IPS-NIHi11 (cell line): ENCODE results near the gene VAT1L.
A peak's percentile ranks its signal among the peaks of the same experiment; 100 is the strongest.

Experiments
- DNase-seq: peaks from one replicate; pipeline ENCODE4 v3.0.0; 2012; ENCODE audit warnings: mixed read lengths, low spot score

VAT1L gene

GRCh38 chr16:77782694-77783093, 5.7 kb upstream of the VAT1L start:
- no peak for DNase-seq

- no peak for DNase-seq
Measured at GRCh38 chr16:77784441-77785372, 3.7 kb upstream of the VAT1L start.

- no peak for DNase-seq
Measured at GRCh38 chr16:77785373-77785764, 3.0 kb upstream of the VAT1L start.

GRCh38 chr16:77786186-77786847, 2.0 kb upstream of the VAT1L start:
- DNase-seq: no peak

GRCh38 chr16:77787452-77787851, 912 bp upstream of the VAT1L start:
- DNase-seq: no peak

GRCh38 chr16:77789085-77790008, 983 bp downstream of the VAT1L start:
- peak; percentile 11 for DNase-seq

GRCh38 chr16:77790009-77790372, 1.6 kb downstream of the VAT1L start:
- no peak for DNase-seq

- no peak for DNase-seq
Measured at GRCh38 chr16:77790912-77791311, 2.5 kb downstream of the VAT1L start.

- no peak for DNase-seq
Measured at GRCh38 chr16:77793417-77793816, 5.1 kb downstream of the VAT1L start.

GRCh38 chr16:77794586-77794985, 6.2 kb downstream of the VAT1L start:
- no peak for DNase-seq

GRCh38 chr16:77801817-77802216, 13.5 kb downstream of the VAT1L start:
- DNase-seq: no peak

- no peak for DNase-seq
Measured at GRCh38 chr16:77805398-77805797, 17.0 kb downstream of the VAT1L start.

GRCh38 chr16:77807021-77807420, 18.7 kb downstream of the VAT1L start:
- DNase-seq: no peak

- DNase-seq: no peak
Measured at GRCh38 chr16:77812856-77813500, 24.6 kb downstream of the VAT1L start.

- no peak for DNase-seq
Measured at GRCh38 chr16:77816293-77816692, 27.9 kb downstream of the VAT1L start.

GRCh38 chr16:77820340-77820739, 32.0 kb downstream of the VAT1L start:
- no peak for DNase-seq

- no peak for DNase-seq
Measured at GRCh38 chr16:77822661-77823060, 34.3 kb downstream of the VAT1L start.

GRCh38 chr16:77823067-77823466, 34.7 kb downstream of the VAT1L start:
- DNase-seq: no peak

- DNase-seq: no peak
Measured at GRCh38 chr16:77825196-77825595, 36.8 kb downstream of the VAT1L start.

GRCh38 chr16:77827032-77827431, 38.7 kb downstream of the VAT1L start:
- no peak for DNase-seq

- DNase-seq: peak; percentile 56
Measured at GRCh38 chr16:77833921-77834634, 45.7 kb downstream of the VAT1L start.
